Activated CD4-positive, alpha-beta memory T cell treated with anti-CD3 and anti-CD28 coated beads, Interleukin-2, amount 10 ng/mL, durations not matched to agents 7 days and 5 days (primary cell): ENCODE data around the gene COP1. TPM values are rescaled to one million over a fixed set of nuclear protein-coding genes. Genes with fewer than 3 reads are reported as not detected.
"Not testable (repeated sequence)": the region's sequence is repeated elsewhere in the genome, so short reads cannot be mapped to it uniquely, and the experiment has no call there.

Source experiments
- CTCF ChIA-PET: fragments of 350-600 bp; sonication (Branson Sonifier 250); formaldehyde crosslinking; loops from one replicate; lab custom pipeline; 2021; ENCODE audit warnings: antibody characterized with exemption, inconsistent platforms; lab: Charles Lee
- POLR2A ChIA-PET: fragments of 350-600 bp; sonication (Branson Sonifier 250); formaldehyde crosslinking; loops from one replicate; lab custom pipeline; 2021; ENCODE audit warnings: antibody characterized with exemption; lab: Charles Lee
- DNase-seq: peaks from one replicate; pipeline ENCODE4 v3.0.0-alpha.2; 2020
- H3K27ac Mint-ChIP-seq: one replicate; pipeline ENCODE4 v1.8.0; 2021; ENCODE audit warnings: mild to moderate bottlenecking, mixed read lengths
- H3K27me3 Mint-ChIP-seq: one replicate; pipeline ENCODE4 v1.8.0; 2021; ENCODE audit warnings: mixed read lengths
- H3K36me3 Mint-ChIP-seq: one replicate; pipeline ENCODE4 v1.8.0; 2021; ENCODE audit warnings: low read depth, mixed read lengths
- H3K4me1 Mint-ChIP-seq: one replicate; pipeline ENCODE4 v1.8.0; 2021; ENCODE audit warnings: mixed read lengths
- H3K4me3 Mint-ChIP-seq: one replicate; pipeline ENCODE4 v1.8.0; 2021; ENCODE audit warnings: mild to moderate bottlenecking, mixed read lengths
- H3K9me3 Mint-ChIP-seq: one replicate; pipeline ENCODE4 v1.8.0; 2021; ENCODE audit warnings: mixed read lengths
- total RNA-seq, 2 experiments: library from RNA; stranded (reverse); gene quantifications; one replicate each; pipeline ENCODE4 v1.2.3, GENCODE V29; 2021

The COP1 gene
- total RNA-seq, 2 experiments from 2014 or later: 38.8 to 41.4 TPM

DNA sequence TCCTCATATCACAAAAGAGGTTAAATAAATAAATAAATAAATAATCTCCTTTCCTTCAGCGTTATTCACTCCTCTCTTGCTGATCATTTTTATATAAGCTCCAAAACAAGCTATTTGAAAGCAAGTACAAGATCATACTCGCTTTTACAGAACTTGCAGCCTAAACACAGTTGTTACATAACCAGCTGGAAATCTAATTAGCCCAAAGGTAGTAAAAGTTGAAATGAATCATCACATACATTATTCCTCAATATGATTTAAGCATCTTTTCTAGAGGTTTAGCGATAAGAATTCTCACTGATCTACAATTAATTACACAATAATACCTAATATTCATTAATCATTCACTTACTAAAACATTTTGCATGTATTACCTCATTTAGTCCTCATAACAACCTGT lies 160.2 kb downstream of the COP1 start:
- POLR2A ChIA-PET: no interaction called here
- no peaks in the 10 kb centered on the region for H3K27me3 Mint-ChIP-seq
- H3K9me3 Mint-ChIP-seq: no peaks in the 10 kb centered on the region
- CTCF ChIA-PET: no interaction called here
- H3K4me3 Mint-ChIP-seq: no peak overlapping the region
- H3K27ac Mint-ChIP-seq: no peak overlapping the region
- H3K36me3 Mint-ChIP-seq: peaks cover 8% of the 10 kb centered on the region
- DNase-seq: no peak
- H3K4me1 Mint-ChIP-seq: no peaks in the 10 kb centered on the region

DNA sequence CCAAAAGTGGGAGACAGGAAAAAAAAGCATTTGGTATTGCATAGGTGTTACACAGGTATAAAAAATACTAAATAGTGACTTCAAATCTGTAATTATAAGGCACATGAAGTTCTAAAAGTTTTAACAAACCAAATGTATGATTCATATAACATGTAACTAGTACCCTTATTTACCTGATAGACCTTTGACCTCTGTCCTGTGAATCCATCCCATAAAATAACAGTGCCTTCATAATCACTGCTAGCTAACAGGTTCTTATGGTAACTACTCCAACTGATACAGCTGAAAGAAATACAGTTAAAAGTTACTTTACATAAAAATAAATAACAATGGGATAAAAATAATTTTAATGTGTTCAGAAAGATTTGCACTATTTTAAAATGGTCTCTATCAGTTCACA lies 163.5 kb downstream of the COP1 start:
- Mint-ChIP-seq H3K36me3 (peaks cover 26% of the 10 kb centered on the region), H3K9me3 (no peaks in the 10 kb centered on the region), H3K4me3 (no peak overlapping the region), H3K27ac (no peak overlapping the region), H3K4me1 (peaks cover 2% of the 10 kb centered on the region), H3K27me3 (no peaks in the 10 kb centered on the region)
- ChIA-PET POLR2A (interaction anchor here (0.6 kb wide), 1 partner anchor 1041 kb away, joined by 4 read pairs; no protein-coding TSS in a partner anchor), CTCF (no interaction called here)
- no peak for DNase-seq

DNA sequence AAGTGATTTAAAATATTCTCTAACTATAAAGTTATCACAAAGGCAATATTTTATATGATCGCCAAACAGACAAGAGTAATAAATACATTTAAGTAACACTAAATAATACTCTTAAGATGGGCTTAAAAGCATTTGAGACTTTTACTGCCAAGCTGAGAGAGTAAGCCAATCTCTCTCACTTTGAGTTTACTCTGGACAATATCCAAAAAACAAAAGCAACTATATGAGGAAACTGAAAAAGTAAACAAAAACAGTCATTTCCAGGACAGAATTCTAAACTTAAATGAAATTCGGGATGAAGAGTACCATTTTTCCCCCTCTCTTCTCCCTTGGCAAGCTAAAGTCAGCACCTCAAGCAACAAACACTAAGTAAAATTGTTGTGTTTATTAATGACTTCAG lies 173.2 kb downstream of the COP1 start:
- H3K4me1 Mint-ChIP-seq: peaks cover under 1% of the 10 kb centered on the region
- H3K27ac Mint-ChIP-seq: no peak overlapping the region
- no peaks in the 10 kb centered on the region for H3K27me3 Mint-ChIP-seq
- no peaks in the 10 kb centered on the region for H3K9me3 Mint-ChIP-seq
- no peak overlapping the region for H3K4me3 Mint-ChIP-seq
- no peak for DNase-seq
- ChIA-PET CTCF (no interaction called here), POLR2A (no interaction called here)
- H3K36me3 Mint-ChIP-seq: peaks cover 34% of the 10 kb centered on the region

DNA sequence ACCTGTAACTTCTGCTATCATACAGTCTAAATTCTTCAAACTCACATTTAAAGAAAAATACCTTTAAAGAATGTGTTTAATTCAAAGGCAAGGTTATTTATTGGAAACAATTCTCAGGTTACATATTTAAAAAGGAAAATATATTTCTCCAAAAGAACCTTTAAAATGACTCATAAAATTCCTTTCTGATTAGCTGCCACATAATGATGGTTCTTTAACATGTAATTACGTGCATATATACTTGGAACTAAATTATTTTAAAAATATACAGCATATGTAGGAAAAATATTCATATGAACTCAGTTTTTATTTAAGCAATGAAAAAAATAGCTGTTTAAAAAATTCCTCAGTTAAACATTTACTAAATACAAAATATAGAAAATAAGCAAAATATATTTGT lies 173.6 kb downstream of the COP1 start:
- CTCF ChIA-PET: no interaction called here

DNA sequence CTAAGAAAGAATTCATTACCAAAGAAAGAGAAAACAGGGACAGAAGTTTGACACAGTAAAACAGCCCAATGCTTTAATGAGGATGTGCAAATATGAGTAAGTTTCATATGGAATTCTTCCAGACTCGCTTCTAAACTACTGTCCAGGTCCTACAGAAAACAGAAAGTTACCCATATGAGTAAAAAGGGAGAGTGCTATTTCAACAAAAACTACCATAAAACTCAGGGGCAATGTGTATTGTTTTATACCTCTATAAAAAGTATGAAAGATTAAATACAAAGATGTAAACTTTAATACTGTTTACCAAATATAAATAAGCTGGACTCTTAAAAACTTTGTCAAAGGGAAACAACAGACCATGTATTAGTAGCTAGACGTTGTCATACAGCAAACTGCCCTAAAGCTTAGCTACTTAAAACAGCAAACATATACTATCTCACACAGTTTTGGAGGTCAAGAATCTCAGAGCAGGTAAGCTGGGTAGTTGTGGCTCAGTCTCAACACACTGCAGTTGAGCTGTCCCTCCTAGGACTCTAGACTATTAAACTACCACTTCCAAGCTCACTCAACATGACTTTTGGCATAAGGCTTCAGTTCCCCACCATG lies 174.9 kb downstream of the COP1 start:
- DNase-seq: no peak
- no peaks in the 10 kb centered on the region for H3K9me3 Mint-ChIP-seq
- no peak overlapping the region for H3K4me3 Mint-ChIP-seq
- no peak overlapping the region for H3K27ac Mint-ChIP-seq
- H3K36me3 Mint-ChIP-seq: peaks cover 33% of the 10 kb centered on the region
- no peaks in the 10 kb centered on the region for H3K4me1 Mint-ChIP-seq
- ChIA-PET POLR2A (no interaction called here), CTCF (no interaction called here)
- no peaks in the 10 kb centered on the region for H3K27me3 Mint-ChIP-seq

More for the DNA sequence above, 173.6 kb downstream of the COP1 start:
- Mint-ChIP-seq H3K27ac (no peak overlapping the region), H3K27me3 (no peaks in the 10 kb centered on the region), H3K4me1 (no peaks in the 10 kb centered on the region), H3K4me3 (no peak overlapping the region), H3K9me3 (no peaks in the 10 kb centered on the region), H3K36me3 (peaks cover 32% of the 10 kb centered on the region)
- DNase-seq: no peak
- POLR2A ChIA-PET: no interaction called here

DNA sequence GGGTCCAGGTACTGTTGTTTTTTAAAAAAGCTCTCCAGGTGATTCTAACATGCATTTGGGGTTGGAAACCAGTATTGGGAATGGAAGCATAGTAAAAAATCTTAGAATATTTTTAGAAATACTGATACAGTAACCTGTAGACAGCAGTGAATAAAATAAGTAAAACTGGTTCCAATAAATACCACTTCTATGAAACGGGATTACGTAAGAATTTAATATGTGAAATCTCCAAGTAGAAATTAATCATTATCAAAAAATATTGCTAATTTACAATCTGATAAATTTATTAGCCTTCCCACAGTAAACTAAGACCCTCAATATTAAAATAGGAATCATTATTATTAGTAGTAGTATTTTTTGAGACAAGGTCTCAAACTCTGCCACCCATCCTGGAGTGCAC lies 177.5 kb downstream of the COP1 start:
- H3K27ac Mint-ChIP-seq: no peak overlapping the region
- no peaks in the 10 kb centered on the region for H3K4me1 Mint-ChIP-seq
- no peak overlapping the region for H3K4me3 Mint-ChIP-seq
- ChIA-PET POLR2A (no interaction called here), CTCF (no interaction called here)
- DNase-seq: no peak
- H3K36me3 Mint-ChIP-seq: peaks cover 20% of the 10 kb centered on the region
- H3K9me3 Mint-ChIP-seq: no peaks in the 10 kb centered on the region
- no peaks in the 10 kb centered on the region for H3K27me3 Mint-ChIP-seq

DNA sequence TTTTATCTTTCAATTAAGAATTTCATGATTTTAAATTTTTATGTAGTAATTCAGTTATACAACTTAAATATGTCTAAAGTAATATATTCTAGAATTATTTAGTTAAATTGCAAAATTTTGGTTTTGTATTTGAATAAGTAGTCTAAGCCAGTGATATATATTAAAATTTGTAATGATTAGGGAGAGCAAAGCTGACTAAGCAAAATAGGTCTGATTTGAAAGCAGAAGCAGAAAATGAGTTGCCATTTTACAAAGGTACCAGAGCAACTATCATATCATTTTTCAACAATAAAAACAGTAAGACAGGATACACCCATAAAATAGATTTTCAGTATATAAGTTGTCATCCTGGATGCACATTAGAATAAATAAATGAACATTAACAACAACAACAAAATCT lies 177.9 kb downstream of the COP1 start:
- H3K36me3 Mint-ChIP-seq: peaks cover 25% of the 10 kb centered on the region
- H3K4me1 Mint-ChIP-seq: no peaks in the 10 kb centered on the region
- no peak overlapping the region for H3K27ac Mint-ChIP-seq
- no peaks in the 10 kb centered on the region for H3K9me3 Mint-ChIP-seq
- CTCF ChIA-PET: no interaction called here
- POLR2A ChIA-PET: no interaction called here
- no peak for DNase-seq
- no peak overlapping the region for H3K4me3 Mint-ChIP-seq
- no peaks in the 10 kb centered on the region for H3K27me3 Mint-ChIP-seq

DNA sequence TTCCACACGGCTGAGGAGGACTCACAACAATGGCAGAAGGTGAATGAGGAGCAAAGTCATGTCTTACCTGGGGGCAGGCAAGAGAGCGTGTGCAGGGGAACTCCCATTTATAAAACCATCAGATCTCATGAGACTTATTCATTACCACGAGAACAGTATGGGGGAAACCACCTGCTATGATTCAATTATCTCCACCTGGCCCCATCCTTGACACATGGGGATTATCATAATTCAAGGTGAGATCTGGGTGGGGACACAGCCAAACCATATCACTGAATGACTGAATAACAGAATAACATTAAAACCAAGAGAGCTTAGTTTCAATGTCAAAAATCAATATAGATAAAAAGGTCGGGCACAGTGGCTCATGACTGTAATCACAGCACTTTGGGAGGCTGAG lies 179.2 kb downstream of the COP1 start:
- H3K27ac Mint-ChIP-seq, H3K4me1 Mint-ChIP-seq, H3K27me3 Mint-ChIP-seq, DNase-seq, H3K4me3 Mint-ChIP-seq, CTCF ChIA-PET, POLR2A ChIA-PET, H3K9me3 Mint-ChIP-seq: not testable (repeated sequence)
- peaks cover 28% of the 10 kb centered on the region for H3K36me3 Mint-ChIP-seq

DNA sequence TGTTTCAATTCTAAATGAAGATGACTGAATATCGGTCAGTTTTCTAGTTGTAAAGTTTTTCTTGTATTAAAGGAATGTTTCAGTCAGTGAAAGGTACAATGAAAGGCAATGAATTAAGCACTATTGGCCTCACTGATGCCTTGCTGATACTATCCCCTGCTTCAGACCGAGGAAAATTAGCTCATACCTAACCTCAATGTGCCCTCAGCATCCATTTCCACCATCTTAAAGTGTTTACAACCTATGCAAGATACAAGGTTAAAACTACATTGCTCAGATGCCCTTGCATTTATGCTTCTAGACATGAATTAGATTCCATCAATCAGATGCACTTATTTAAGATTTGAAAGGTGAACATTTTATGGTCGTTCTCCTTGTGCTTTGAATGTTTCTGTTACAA lies 184.5 kb downstream of the COP1 start:
- Mint-ChIP-seq H3K9me3 (no peaks in the 10 kb centered on the region), H3K4me3 (no peak overlapping the region), H3K4me1 (no peaks in the 10 kb centered on the region), H3K27ac (no peak overlapping the region), H3K36me3 (peaks cover 22% of the 10 kb centered on the region), H3K27me3 (no peaks in the 10 kb centered on the region)
- CTCF ChIA-PET: interaction anchor here (0.5 to 0.6 kb wide), 2 partner anchors 76 to 912 kb away, joined by 3 to 4 read pairs; no protein-coding TSS in a partner anchor
- DNase-seq: no peak
- POLR2A ChIA-PET: no interaction called here

DNA sequence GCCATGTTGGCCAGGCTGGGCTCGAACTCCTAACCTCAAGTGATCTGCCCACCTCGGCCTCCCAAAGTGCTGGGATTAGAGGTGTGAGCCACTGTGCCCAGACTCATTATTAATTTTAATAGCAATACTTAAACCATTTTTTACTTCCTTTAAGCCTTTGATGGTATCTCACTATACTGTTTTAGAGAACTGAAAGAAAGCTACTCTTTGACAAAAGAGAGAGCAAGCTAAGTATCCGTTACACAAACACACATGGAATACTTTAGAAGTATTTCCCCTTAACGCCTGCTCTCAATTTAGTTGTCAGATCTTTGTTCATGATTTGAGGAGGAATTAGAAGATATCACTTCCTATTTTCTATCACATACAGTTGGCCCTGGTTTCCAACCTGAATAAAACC lies 189.4 kb downstream of the COP1 start:
- H3K27ac Mint-ChIP-seq: no peak overlapping the region
- no peaks in the 10 kb centered on the region for H3K4me1 Mint-ChIP-seq
- ChIA-PET CTCF (no interaction called here), POLR2A (interaction anchor here (0.6 to 1.8 kb wide), 2 partner anchors 31 to 189 kb away, joined by 4 to 5 read pairs; no protein-coding TSS in a partner anchor)
- peaks cover 17% of the 10 kb centered on the region for H3K36me3 Mint-ChIP-seq
- H3K4me3 Mint-ChIP-seq: no peak overlapping the region
- H3K27me3 Mint-ChIP-seq: no peaks in the 10 kb centered on the region
- DNase-seq: no peak
- no peaks in the 10 kb centered on the region for H3K9me3 Mint-ChIP-seq

DNA sequence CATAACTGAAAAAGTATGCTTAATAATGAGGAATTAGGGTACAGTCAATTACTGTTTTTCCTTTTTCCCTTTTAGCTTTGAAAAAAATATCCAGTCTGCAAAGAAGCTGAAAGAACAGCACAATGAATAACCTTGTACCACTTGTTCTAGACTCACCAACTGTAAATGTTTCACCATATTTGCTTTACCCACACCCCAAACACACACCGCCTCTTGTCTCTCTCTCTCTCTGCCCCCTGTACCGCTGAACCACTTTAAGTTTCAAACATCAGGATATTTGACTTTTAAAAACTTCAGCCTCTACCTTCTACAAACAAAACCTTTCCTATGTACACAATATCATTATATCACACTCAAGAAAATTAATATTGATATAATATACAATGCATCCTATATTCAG lies 197.1 kb downstream of the COP1 start:
- no peak for DNase-seq
- H3K27ac Mint-ChIP-seq: no peak overlapping the region
- H3K4me3 Mint-ChIP-seq: no peak overlapping the region
- peaks cover 2% of the 10 kb centered on the region for H3K4me1 Mint-ChIP-seq
- H3K27me3 Mint-ChIP-seq: no peaks in the 10 kb centered on the region
- ChIA-PET CTCF (no interaction called here), POLR2A (no interaction called here)
- peaks cover 24% of the 10 kb centered on the region for H3K36me3 Mint-ChIP-seq
- H3K9me3 Mint-ChIP-seq: peaks cover 4% of the 10 kb centered on the region

DNA sequence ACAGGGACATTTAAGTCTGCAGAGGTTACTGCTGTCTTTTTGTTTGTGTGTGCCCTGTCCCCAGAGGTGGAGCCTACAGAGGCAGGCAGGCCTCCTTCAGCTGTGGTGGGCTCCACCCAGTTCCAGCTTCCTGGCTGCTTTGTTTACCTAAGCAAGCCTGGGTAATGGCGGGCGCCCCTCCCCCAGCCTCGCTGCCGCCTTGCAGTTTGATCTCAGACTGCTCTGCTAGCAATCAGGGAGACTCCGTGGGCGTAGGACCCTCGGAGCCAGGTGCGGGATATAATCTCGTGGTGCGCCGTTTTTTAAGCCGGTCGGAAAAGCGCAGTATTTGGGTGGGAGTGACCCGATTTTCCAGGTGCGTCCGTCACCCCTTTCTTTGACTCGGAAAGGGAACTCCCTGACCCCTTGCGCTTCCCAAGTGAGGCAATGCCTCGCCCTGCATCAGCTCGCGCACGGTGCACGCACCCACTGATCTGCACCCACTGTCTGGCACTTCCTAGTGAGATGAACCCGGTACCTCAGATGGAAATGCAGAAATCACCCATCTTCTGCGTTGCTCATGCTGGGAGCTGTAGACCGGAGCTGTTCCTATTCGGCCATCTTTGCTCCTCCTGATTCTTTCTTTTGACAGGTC lies 199.2 kb downstream of the COP1 start:
- H3K27ac Mint-ChIP-seq, POLR2A ChIA-PET, CTCF ChIA-PET, H3K27me3 Mint-ChIP-seq, H3K4me3 Mint-ChIP-seq, H3K4me1 Mint-ChIP-seq, H3K9me3 Mint-ChIP-seq, DNase-seq: not testable (repeated sequence)
- H3K36me3 Mint-ChIP-seq: peaks cover 22% of the 10 kb centered on the region

DNA sequence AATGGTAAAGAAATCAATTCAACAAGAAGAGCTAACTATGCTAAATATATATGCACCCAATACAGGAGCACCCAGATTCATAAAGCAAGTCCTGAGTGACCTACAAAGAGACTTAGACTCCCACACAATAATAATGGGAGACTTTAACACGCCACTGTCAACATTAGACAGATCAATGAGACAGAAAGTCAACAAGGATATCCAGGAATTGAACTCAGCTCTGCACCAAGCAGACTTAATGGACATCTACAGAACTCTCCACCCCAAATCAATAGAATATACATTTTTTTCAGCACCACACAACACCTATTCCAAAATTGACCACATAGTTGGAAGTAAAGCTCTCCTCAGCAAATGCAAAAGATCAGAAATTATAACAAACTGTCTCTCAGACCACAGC lies 212.4 kb downstream of the COP1 start:
- H3K4me1 Mint-ChIP-seq, H3K9me3 Mint-ChIP-seq, CTCF ChIA-PET, DNase-seq, H3K4me3 Mint-ChIP-seq, H3K27me3 Mint-ChIP-seq, H3K27ac Mint-ChIP-seq, POLR2A ChIA-PET: not testable (repeated sequence)
- peaks cover 19% of the 10 kb centered on the region for H3K36me3 Mint-ChIP-seq

DNA sequence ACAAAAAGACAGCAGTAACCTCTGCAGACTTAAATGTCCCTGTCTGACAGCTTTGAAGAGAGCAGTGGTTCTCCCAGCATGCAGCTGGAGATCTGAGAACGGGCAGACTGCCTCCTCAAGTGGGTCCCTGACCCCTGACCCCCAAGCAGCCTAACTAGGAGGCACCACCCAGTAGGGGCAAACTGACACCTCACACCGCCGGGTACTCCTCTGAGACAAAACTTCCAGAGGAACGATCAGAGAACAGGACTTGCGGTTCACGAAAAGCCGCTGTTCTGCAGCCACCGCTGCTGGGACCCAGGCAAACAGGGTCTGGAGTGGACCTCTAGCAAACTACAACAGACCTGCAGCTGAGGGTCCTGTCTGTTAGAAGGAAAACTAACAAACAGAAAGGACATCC lies 214.3 kb downstream of the COP1 start:
- CTCF ChIA-PET, H3K4me1 Mint-ChIP-seq, H3K27me3 Mint-ChIP-seq, POLR2A ChIA-PET, DNase-seq, H3K27ac Mint-ChIP-seq, H3K9me3 Mint-ChIP-seq, H3K4me3 Mint-ChIP-seq: not testable (repeated sequence)
- H3K36me3 Mint-ChIP-seq: peaks cover 30% of the 10 kb centered on the region
